Calu3 (cell line): ENCODE data around the gene ARFIP1. TPM values are rescaled to one million over a fixed set of nuclear protein-coding genes. Genes with fewer than 3 reads are reported as not detected.

Experiments used
- BruUV-seq: library from RNA; stranded (reverse); fragments of 400-500 nt; replicated peaks from 2 replicates; lab custom pipeline; 2021; lab: Mats Ljungman, UMichigan
- CTCF ChIA-PET: fragments of 300-600 bp; sonication (Branson Sonifier 250); formaldehyde crosslinking; loops from one replicate; lab custom pipeline; 2022; ENCODE audit warnings: antibody characterized with exemption; lab: Charles Lee
- DNase-seq: peaks from one replicate; pipeline ENCODE4 v3.0.0; 2022
- H3K27ac Mint-ChIP-seq: one replicate; pipeline ENCODE4 v1.8.0; 2022; ENCODE audit warnings: mixed read lengths; ENCODE audit not compliant: unreplicated experiment
- H3K27me3 Mint-ChIP-seq: one replicate; pipeline ENCODE4 v1.8.0; 2022; ENCODE audit warnings: mixed read lengths; ENCODE audit not compliant: unreplicated experiment
- H3K36me3 Mint-ChIP-seq: one replicate; pipeline ENCODE4 v1.8.0; 2022; ENCODE audit warnings: mild to moderate bottlenecking, moderate library complexity, mixed read lengths; ENCODE audit not compliant: insufficient read depth, unreplicated experiment
- H3K4me1 Mint-ChIP-seq: one replicate; pipeline ENCODE4 v1.8.0; 2022; ENCODE audit warnings: mild to moderate bottlenecking, low read depth, mixed read lengths; ENCODE audit not compliant: unreplicated experiment
- H3K4me3 Mint-ChIP-seq: one replicate; pipeline ENCODE4 v1.8.0; 2022; ENCODE audit warnings: mild to moderate bottlenecking, low read depth, moderate library complexity, mixed read lengths; ENCODE audit not compliant: unreplicated experiment
- H3K9me3 Mint-ChIP-seq: one replicate; pipeline ENCODE4 v1.8.0; 2022; ENCODE audit warnings: low read depth, mixed read lengths; ENCODE audit not compliant: unreplicated experiment
- intact Hi-C: fragments of 100-400 bp; cut with micrococcal nuclease; formaldehyde crosslinking; loops from one replicate; pipeline ENCODE4 v1.10.0; 2022; ENCODE audit not compliant: unreplicated experiment
- total RNA-seq: library from RNA; stranded (reverse); gene quantifications from 2 replicates; pipeline ENCODE4 v1.2.3, GENCODE V29; 2022
- TF ChIP-seq, protein P1 (sequence below): fragments of 200-600 bp; IDR thresholded peaks from one replicate; pipeline ENCODE4 v1.8.0; 2022; ENCODE audit warnings: antibody characterized with exemption; ENCODE audit not compliant: unreplicated experiment

Gene ARFIP1
- total RNA-seq, 1 experiment from 2014 or later = 35.5 TPM

DNA sequence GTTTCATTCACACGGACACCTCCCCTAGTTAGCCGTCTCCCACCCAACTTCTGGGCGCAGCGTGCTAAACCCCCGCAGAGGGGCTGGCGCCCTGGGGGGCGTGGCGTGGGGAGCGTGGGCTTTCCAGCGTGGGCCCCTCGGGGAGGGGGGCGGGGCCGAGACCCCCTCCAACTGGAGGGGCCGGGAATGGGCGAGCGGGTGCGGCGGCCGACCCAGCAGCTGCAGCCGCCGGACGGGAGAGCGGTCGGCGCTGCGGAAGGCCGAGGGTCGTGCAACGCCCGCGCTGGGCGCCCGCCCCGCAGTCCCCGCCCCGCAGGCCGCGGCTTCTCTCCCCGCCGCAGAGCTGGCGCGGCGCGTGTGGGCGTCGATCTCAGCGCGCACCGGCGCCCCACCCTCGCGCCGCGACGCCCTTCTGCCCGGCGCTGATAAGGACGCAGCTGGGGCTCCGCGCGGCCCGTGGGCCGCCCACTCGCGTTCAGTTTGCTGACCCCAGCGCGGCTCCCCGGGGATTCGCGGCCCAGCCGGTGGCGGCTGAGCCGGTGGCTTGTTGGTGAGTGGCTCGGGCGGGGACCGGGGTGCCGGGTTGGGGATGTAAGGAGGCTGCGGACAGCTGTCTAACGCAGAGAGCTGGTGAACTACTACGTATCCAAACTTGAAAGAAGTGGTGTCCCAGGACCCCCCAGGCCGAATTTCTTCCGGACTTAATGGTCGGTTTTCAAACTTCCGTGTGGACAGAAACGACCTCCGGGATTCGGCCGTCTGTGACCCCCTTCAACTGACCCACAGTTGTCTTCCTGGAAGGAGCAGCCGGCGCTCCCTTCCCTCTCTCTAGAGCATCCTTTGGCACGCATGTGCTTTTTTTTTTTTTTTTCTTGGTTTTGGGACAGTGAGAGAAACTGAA, 157.8 kb downstream of the ARFIP1 start:
- intact Hi-C loops = loop anchor here (10.0 kb wide), 2 partner anchors 83 to 153 kb away; no protein-coding TSS in a partner anchor
- TF ChIP-seq, protein P1, sequence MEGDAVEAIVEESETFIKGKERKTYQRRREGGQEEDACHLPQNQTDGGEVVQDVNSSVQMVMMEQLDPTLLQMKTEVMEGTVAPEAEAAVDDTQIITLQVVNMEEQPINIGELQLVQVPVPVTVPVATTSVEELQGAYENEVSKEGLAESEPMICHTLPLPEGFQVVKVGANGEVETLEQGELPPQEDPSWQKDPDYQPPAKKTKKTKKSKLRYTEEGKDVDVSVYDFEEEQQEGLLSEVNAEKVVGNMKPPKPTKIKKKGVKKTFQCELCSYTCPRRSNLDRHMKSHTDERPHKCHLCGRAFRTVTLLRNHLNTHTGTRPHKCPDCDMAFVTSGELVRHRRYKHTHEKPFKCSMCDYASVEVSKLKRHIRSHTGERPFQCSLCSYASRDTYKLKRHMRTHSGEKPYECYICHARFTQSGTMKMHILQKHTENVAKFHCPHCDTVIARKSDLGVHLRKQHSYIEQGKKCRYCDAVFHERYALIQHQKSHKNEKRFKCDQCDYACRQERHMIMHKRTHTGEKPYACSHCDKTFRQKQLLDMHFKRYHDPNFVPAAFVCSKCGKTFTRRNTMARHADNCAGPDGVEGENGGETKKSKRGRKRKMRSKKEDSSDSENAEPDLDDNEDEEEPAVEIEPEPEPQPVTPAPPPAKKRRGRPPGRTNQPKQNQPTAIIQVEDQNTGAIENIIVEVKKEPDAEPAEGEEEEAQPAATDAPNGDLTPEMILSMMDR = no peak
- Mint-ChIP-seq H3K27ac (no peak overlapping the region), H3K36me3 (peaks cover 23% of the 10 kb centered on the region), H3K9me3 (no peaks in the 10 kb centered on the region), H3K4me1 (peaks cover 19% of the 10 kb centered on the region), H3K27me3 (no peaks in the 10 kb centered on the region), H3K4me3 (peak overlapping the region; percentile 74)
- CTCF ChIA-PET = no interaction called here
- no TSS peak for BruUV-seq
- peak; percentile 23 for DNase-seq

DNA sequence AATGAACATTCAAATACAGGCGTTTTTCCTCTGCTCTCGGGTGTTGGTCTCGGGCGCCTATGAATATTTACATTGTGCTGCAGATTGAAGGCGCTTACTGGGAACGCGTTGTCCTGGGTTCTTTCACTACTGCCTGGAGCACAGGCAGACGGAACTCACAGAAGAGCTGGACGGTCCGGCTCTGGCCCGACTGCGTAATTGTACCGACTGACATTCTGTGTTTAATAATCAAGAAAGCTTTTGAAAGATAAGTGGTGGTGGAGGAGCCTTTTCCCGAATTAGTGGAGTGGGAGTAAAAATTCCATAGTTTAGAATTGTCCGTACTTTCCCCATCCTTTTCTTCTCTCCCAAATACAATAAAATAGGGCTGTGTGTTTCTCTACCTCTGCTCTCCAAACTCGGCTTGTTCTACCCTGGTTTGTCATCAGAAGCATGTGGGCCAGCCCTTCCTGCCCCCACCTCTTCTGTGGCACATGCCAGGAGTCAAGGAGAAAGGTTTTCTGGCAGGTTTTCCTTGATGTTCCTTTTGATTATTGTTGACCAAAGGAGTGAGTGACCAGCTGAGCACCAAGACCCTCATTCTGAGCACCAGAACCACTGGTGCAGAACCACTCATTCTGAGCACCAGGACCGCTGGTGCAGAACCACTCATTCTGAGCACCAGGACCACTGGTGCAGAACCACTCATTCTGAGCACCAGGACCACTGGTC, 158.6 kb downstream of the ARFIP1 start:
- intact Hi-C loops = loop anchor here (10.0 kb wide), 2 partner anchors 84 to 154 kb away; no protein-coding TSS in a partner anchor
- Mint-ChIP-seq H3K36me3 (peaks cover 23% of the 10 kb centered on the region), H3K27ac (peak overlapping the region; percentile 20)

GRCh38 chr4:152939621-152940020, 159.9 kb downstream of the ARFIP1 start:
- intact Hi-C loops = loop anchor here (10.0 kb wide), 2 partner anchors 85 to 155 kb away; no protein-coding TSS in a partner anchor
- H3K9me3 Mint-ChIP-seq = no peaks in the 10 kb centered on the region
- DNase-seq = no peak
- CTCF ChIA-PET = no interaction called here
- H3K27ac Mint-ChIP-seq = no peak overlapping the region
- peaks cover 25% of the 10 kb centered on the region for H3K36me3 Mint-ChIP-seq
- BruUV-seq = no TSS peak
- H3K27me3 Mint-ChIP-seq = no peaks in the 10 kb centered on the region
- TF ChIP-seq, protein P1 = no peak
- H3K4me3 Mint-ChIP-seq = no peak overlapping the region
- peaks cover 17% of the 10 kb centered on the region for H3K4me1 Mint-ChIP-seq

More for the DNA sequence above, 158.6 kb downstream of the ARFIP1 start:
- no peaks in the 10 kb centered on the region for H3K27me3 Mint-ChIP-seq
- BruUV-seq = TSS peak; percentile 25
- peaks cover 19% of the 10 kb centered on the region for H3K4me1 Mint-ChIP-seq
- CTCF ChIA-PET = no interaction called here
- no peaks in the 10 kb centered on the region for H3K9me3 Mint-ChIP-seq
- TF ChIP-seq, protein P1 = no peak
- peak overlapping the region; percentile 74 for H3K4me3 Mint-ChIP-seq
- DNase-seq = no peak

- no TSS peak for BruUV-seq
- CTCF ChIA-PET = no interaction called here
- H3K9me3 Mint-ChIP-seq = no peaks in the 10 kb centered on the region
- no peak for DNase-seq
- peaks cover 9% of the 10 kb centered on the region for H3K4me1 Mint-ChIP-seq
- no peak overlapping the region for H3K4me3 Mint-ChIP-seq
- TF ChIP-seq, protein P1 = no peak
- intact Hi-C loops = no loop called here
- H3K27ac Mint-ChIP-seq = no peak overlapping the region
- H3K27me3 Mint-ChIP-seq = no peaks in the 10 kb centered on the region
- H3K36me3 Mint-ChIP-seq = peaks cover 23% of the 10 kb centered on the region
Observed at GRCh38 chr4:152940461-152940860, 160.7 kb downstream of the ARFIP1 start.
